H9 (cell line): ENCODE data around the gene UROS. TPM values are rescaled to one million over a fixed set of nuclear protein-coding genes. Genes with fewer than 3 reads are reported as not detected.

Experiments
- DNase-seq: peaks from one replicate; pipeline ENCODE4 v3.0.0-alpha.2; 2017
- H2AFZ ChIP-seq: one replicate; pipeline ENCODE4 v1.6.1; 2013; ENCODE audit warnings: mild to moderate bottlenecking, low read length, control low read depth, moderate library complexity
- H2AK5ac ChIP-seq: 2 replicates; pipeline ENCODE4 v1.6.1; 2013; ENCODE audit warnings: low read length, control low read depth, mixed read lengths; ENCODE audit not compliant: insufficient read length
- H2BK120ac ChIP-seq: one replicate; pipeline ENCODE4 v1.6.1; 2013; ENCODE audit warnings: low read depth, mild to moderate bottlenecking, low read length, control low read depth, inconsistent platforms; ENCODE audit not compliant: poor library complexity, severe bottlenecking
- H2BK12ac ChIP-seq: 2 replicates; pipeline ENCODE4 v1.6.1; 2013; ENCODE audit warnings: low read length, control low read depth, mixed read lengths, low read depth; ENCODE audit not compliant: insufficient read length
- H2BK15ac ChIP-seq: 2 replicates; pipeline ENCODE4 v1.6.1; 2013; ENCODE audit warnings: low read depth, low read length, control low read depth
- H2BK20ac ChIP-seq: one replicate; pipeline ENCODE4 v1.6.1; 2013; ENCODE audit warnings: low read depth, mild to moderate bottlenecking, low read length, control low read depth, inconsistent platforms; ENCODE audit not compliant: poor library complexity, severe bottlenecking
- H2BK5ac ChIP-seq: 2 replicates; pipeline ENCODE4 v1.6.1; 2013; ENCODE audit warnings: low read length, control low read depth, mixed read lengths; ENCODE audit not compliant: insufficient read length
- H3K14ac ChIP-seq: 2 replicates; pipeline ENCODE4 v1.6.1; 2013; ENCODE audit warnings: low read length, control low read depth; ENCODE audit not compliant: insufficient read depth
- H3K18ac ChIP-seq: 2 replicates; pipeline ENCODE4 v1.6.1; 2013; ENCODE audit warnings: low read depth, mild to moderate bottlenecking, mixed read lengths, low read length, control low read depth; ENCODE audit not compliant: insufficient read length
- H3K23ac ChIP-seq: 2 replicates; pipeline ENCODE4 v1.6.1; 2013; ENCODE audit warnings: low read length, control low read depth, mixed read lengths, low read depth; ENCODE audit not compliant: insufficient read length
- H3K23me2 ChIP-seq: 2 replicates; pipeline ENCODE4 v1.6.1; 2013; ENCODE audit warnings: low read depth, mild to moderate bottlenecking, mixed read lengths, low read length, control low read depth; ENCODE audit not compliant: insufficient read length, poor library complexity, severe bottlenecking
- H3K27ac ChIP-seq: 2 replicates; pipeline ENCODE4 v1.5.1; 2013; ENCODE audit warnings: low read length, control low read depth, mixed read lengths, low read depth; ENCODE audit not compliant: insufficient read length
- H3K27me3 ChIP-seq: 2 replicates; pipeline ENCODE4 v1.6.1; 2013; ENCODE audit warnings: low read length, control low read depth, inconsistent platforms; ENCODE audit not compliant: insufficient read depth
- H3K4ac ChIP-seq: 2 replicates; pipeline ENCODE4 v1.6.1; 2013; ENCODE audit warnings: low read depth, mild to moderate bottlenecking, control low read depth, inconsistent platforms, low read length, moderate library complexity
- H3K4me1 ChIP-seq: 2 replicates; pipeline ENCODE4 v1.6.1; 2013; ENCODE audit warnings: low read length, control low read depth, inconsistent platforms; ENCODE audit not compliant: insufficient read depth
- H3K4me2 ChIP-seq: 2 replicates; pipeline ENCODE4 v1.6.1; 2013; ENCODE audit warnings: low read length, control low read depth, mixed read lengths; ENCODE audit not compliant: insufficient read length, insufficient read depth
- H3K56ac ChIP-seq: 2 replicates; pipeline ENCODE4 v1.6.1; 2013; ENCODE audit warnings: low read depth, mild to moderate bottlenecking, mixed read lengths, low read length, control low read depth; ENCODE audit not compliant: insufficient read length
- H3K79me1 ChIP-seq: 2 replicates; pipeline ENCODE4 v1.6.1; 2013; ENCODE audit warnings: low read depth, mild to moderate bottlenecking, moderate library complexity, low read length, control low read depth, inconsistent platforms; ENCODE audit not compliant: insufficient read depth, poor library complexity, severe bottlenecking
- H3K79me2 ChIP-seq: 2 replicates; pipeline ENCODE4 v1.6.1; 2013; ENCODE audit warnings: low read length, control low read depth, inconsistent platforms; ENCODE audit not compliant: insufficient read depth
- H3K9ac ChIP-seq: 2 replicates; pipeline ENCODE4 v1.6.1; 2013; ENCODE audit warnings: low read length, control low read depth, mixed read lengths; ENCODE audit not compliant: insufficient read length; ENCODE audit errors: extremely low read depth
- H3K9me3 ChIP-seq: one replicate; pipeline ENCODE4 v1.6.1; 2013; ENCODE audit warnings: low read depth, low read length, inconsistent platforms; ENCODE audit not compliant: control insufficient read depth
- H3T11ph ChIP-seq: one replicate; pipeline ENCODE4 v1.6.1; 2013; ENCODE audit warnings: mild to moderate bottlenecking, low read length, control low read depth, inconsistent platforms
- H4K20me1 ChIP-seq: one replicate; pipeline ENCODE4 v1.6.1; 2013; ENCODE audit not compliant: control insufficient read depth, insufficient read length, insufficient read depth
- H4K5ac ChIP-seq: 2 replicates; pipeline ENCODE4 v1.6.1; 2013; ENCODE audit warnings: low read depth, mild to moderate bottlenecking, mixed read lengths, low read length, control low read depth; ENCODE audit not compliant: insufficient read length
- H4K8ac ChIP-seq: replicated peaks from 2 replicates; pipeline ENCODE4 v1.6.1; 2013; ENCODE audit warnings: low read length, control low read depth, mixed read lengths, low read depth; ENCODE audit not compliant: insufficient read length
- H4K91ac ChIP-seq: 2 replicates; pipeline ENCODE4 v1.6.1; 2013; ENCODE audit warnings: low read depth, mild to moderate bottlenecking, moderate library complexity, mixed read lengths, low read length, control low read depth; ENCODE audit not compliant: insufficient read length
- H3K27ac Mint-ChIP-seq, 3 experiments: 2 replicates in 2 of 3; 3 replicates in 1 of 3; pipeline ENCODE4 v1.8.0; 2020 to 2021; ENCODE audit warnings: mixed read lengths in 3 of 3, mild to moderate bottlenecking in 1 of 3, moderate library complexity in 1 of 3
- H3K27me3 Mint-ChIP-seq: 2 replicates; pipeline ENCODE4 v1.8.0; 2021; ENCODE audit warnings: low read depth, mild to moderate bottlenecking, moderate library complexity, mixed read lengths
- H3K36me3 Mint-ChIP-seq, 3 experiments: 2 replicates in 2 of 3; 3 replicates in 1 of 3; pipeline ENCODE4 v1.8.0; 2020 to 2021; ENCODE audit warnings: low read depth in 3 of 3, mixed read lengths in 3 of 3; ENCODE audit not compliant: insufficient read depth in 1 of 3
- H3K4me1 Mint-ChIP-seq, 2 experiments: 2 replicates each; pipeline ENCODE4 v1.8.0; 2020; ENCODE audit warnings: mixed read lengths in 2 of 2
- H3K4me3 Mint-ChIP-seq, 2 experiments: 2 replicates in 1 of 2; 3 replicates in 1 of 2; pipeline ENCODE4 v1.8.0; 2020 to 2021; ENCODE audit warnings: mild to moderate bottlenecking in 2 of 2, mixed read lengths in 2 of 2, moderate library complexity in 1 of 2
- H3K9me3 Mint-ChIP-seq, 2 experiments: 2 replicates in 1 of 2; 3 replicates in 1 of 2; pipeline ENCODE4 v1.8.0; 2020; ENCODE audit warnings: mild to moderate bottlenecking in 2 of 2, mixed read lengths in 2 of 2, moderate library complexity in 1 of 2
- WGBS: extraction: QIAGEN DNeasy Blood & Tissue Kit; methylation state at CpG from one replicate; pipeline ENCODE4 v1.1.7; 2013; ENCODE audit warnings: missing lambda C conversion rate, low lambda C conversion rate, mixed read lengths; ENCODE audit not compliant: insufficient read length; ENCODE audit errors: extremely low coverage; 5-methylcytosine and 5-hydroxymethylcytosine counted together
- total RNA-seq: library from RNA; stranded (reverse); gene quantifications from 2 replicates; pipeline ENCODE4 v1.2.1, GENCODE V29; 2021
- TF ChIP-seq, protein P1 (sequence below): fragments of 200-600 bp; sonication (generic); conservative IDR thresholded peaks from 3 replicates; pipeline ENCODE4 v1.8.0; 2021; ENCODE audit warnings: antibody characterized with exemption, mild to moderate bottlenecking

Gene UROS
- total RNA-seq, 1 experiment from 2014 or later = 42.3 TPM

DNA sequence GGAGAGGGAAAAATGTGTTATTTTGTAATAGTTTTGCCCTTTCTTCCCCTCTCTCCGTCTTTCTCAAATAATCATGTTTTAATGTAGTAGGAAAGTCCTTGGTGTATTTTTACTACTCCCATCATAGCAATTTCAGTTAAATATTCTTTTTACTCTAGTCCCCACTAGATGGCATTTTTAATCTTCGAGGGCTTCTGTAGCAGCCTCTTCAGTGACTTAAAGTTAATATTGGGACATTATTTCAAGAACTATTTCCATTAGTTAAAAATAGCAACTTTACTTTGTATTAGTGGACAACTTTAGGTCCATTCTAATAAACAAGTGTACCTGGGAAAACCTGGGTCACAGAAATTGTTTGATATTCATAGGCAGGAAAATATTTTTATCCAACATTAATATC lies 80.6 kb downstream of the UROS start:
- no peaks in the 10 kb centered on the region for H3K79me2 ChIP-seq
- H3K18ac ChIP-seq = no peak overlapping the region
- Mint-ChIP-seq H3K9me3 (no peaks in the 10 kb centered on the region), H3K4me3 (no peak overlapping the region), H3K27me3 (no peaks in the 10 kb centered on the region), H3K36me3 (peaks cover 40 to 90% (median 85%) of the 10 kb centered on the region in 3 experiments; a peak in 6 of 7 replicates), H3K4me1 (no peaks in the 10 kb centered on the region), H3K27ac (no peak overlapping the region)
- H2BK12ac ChIP-seq = no peak overlapping the region
- no peak overlapping the region for H3K23ac ChIP-seq
- no peak overlapping the region for H3T11ph ChIP-seq
- DNase-seq = no peak
- no peak overlapping the region for H2BK5ac ChIP-seq
- H3K9me3 ChIP-seq = no peaks in the 10 kb centered on the region
- no peak overlapping the region for H2BK15ac ChIP-seq
- H3K14ac ChIP-seq = no peak overlapping the region
- H3K4ac ChIP-seq = no peak overlapping the region
- no peak overlapping the region for H3K56ac ChIP-seq
- no peak overlapping the region for H2AFZ ChIP-seq
- WGBS = no CpG with 5 or more reads among the region's 2 CpGs
- no peak overlapping the region for H4K91ac ChIP-seq
- no peak overlapping the region for H2BK120ac ChIP-seq
- no peaks in the 10 kb centered on the region for H4K20me1 ChIP-seq
- no peak overlapping the region for H3K4me2 ChIP-seq
- no peak overlapping the region for H4K8ac ChIP-seq
- H3K79me1 ChIP-seq = no peaks in the 10 kb centered on the region
- TF ChIP-seq, protein P1, sequence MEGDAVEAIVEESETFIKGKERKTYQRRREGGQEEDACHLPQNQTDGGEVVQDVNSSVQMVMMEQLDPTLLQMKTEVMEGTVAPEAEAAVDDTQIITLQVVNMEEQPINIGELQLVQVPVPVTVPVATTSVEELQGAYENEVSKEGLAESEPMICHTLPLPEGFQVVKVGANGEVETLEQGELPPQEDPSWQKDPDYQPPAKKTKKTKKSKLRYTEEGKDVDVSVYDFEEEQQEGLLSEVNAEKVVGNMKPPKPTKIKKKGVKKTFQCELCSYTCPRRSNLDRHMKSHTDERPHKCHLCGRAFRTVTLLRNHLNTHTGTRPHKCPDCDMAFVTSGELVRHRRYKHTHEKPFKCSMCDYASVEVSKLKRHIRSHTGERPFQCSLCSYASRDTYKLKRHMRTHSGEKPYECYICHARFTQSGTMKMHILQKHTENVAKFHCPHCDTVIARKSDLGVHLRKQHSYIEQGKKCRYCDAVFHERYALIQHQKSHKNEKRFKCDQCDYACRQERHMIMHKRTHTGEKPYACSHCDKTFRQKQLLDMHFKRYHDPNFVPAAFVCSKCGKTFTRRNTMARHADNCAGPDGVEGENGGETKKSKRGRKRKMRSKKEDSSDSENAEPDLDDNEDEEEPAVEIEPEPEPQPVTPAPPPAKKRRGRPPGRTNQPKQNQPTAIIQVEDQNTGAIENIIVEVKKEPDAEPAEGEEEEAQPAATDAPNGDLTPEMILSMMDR = no peak; the same call in 2 of the 3 replicates
- no peak overlapping the region for H2BK20ac ChIP-seq
- H3K9ac ChIP-seq = no peak overlapping the region
- no peaks in the 10 kb centered on the region for H3K23me2 ChIP-seq
- no peaks in the 10 kb centered on the region for H3K27me3 ChIP-seq
- H2AK5ac ChIP-seq = no peak overlapping the region
- no peaks in the 10 kb centered on the region for H3K4me1 ChIP-seq
- no peak overlapping the region for H3K27ac ChIP-seq
- H4K5ac ChIP-seq = no peak overlapping the region
